H1 (cell line): ENCODE measurements around the gene PDE4B. TPM values are rescaled to one million over a fixed set of nuclear protein-coding genes. Genes with fewer than 3 reads are reported as not detected.
A peak's percentile ranks its signal among the peaks of the same experiment; 100 is the strongest.

Experiments used
- CTCF ChIA-PET: fragments of 300-600 bp; sonication (Branson Sonifier 250); formaldehyde crosslinking; loops from one replicate; lab custom pipeline; 2021; ENCODE audit not compliant: partially characterized antibody; lab: Charles Lee
- POLR2A ChIA-PET: fragments of 300-600 bp; sonication (Branson Sonifier 250); formaldehyde crosslinking; loops from one replicate; lab custom pipeline; 2021; ENCODE audit warnings: inconsistent platforms; ENCODE audit not compliant: partially characterized antibody; lab: Charles Lee
- DNase-seq, 2 experiments: peaks; one replicate each; pipeline versions ENCODE4 v3.0.0 to v3.0.0-alpha.2; 2010 to 2022; ENCODE audit warnings: low spot score in 2 of 2, low read depth in 1 of 2, mixed read lengths in 1 of 2
- FAIRE-seq: peaks from 2 replicates; lab custom pipeline; 2011; peaks lifted over from hg19 to GRCh38; lab: Jason Lieb, UNC
- H2AFZ ChIP-seq: 2 replicates; pipeline ENCODE4 v1.8.1; 2012; ENCODE audit warnings: low read length, inconsistent platforms
- H2AK5ac ChIP-seq: 2 replicates; pipeline ENCODE4 v1.6.1; 2013; ENCODE audit warnings: low read depth, low read length
- H2BK120ac ChIP-seq: replicated peaks from 2 replicates; pipeline ENCODE3; 2013; ENCODE audit warnings: low read depth, low read length, inconsistent platforms
- H2BK12ac ChIP-seq: 2 replicates; pipeline ENCODE4 v1.6.1; 2013; ENCODE audit warnings: low read depth, low read length
- H2BK15ac ChIP-seq: 2 replicates; pipeline ENCODE4 v1.6.1; 2013; ENCODE audit warnings: low read length
- H2BK20ac ChIP-seq: 2 replicates; pipeline ENCODE4 v1.6.1; 2013; ENCODE audit warnings: low read length
- H2BK5ac ChIP-seq: 2 replicates; pipeline ENCODE4 v1.6.1; 2013; ENCODE audit warnings: low read depth, low read length
- H3K14ac ChIP-seq: 2 replicates; pipeline ENCODE4 v1.6.1; 2013; ENCODE audit warnings: inconsistent platforms; ENCODE audit not compliant: insufficient read length
- H3K18ac ChIP-seq: 2 replicates; pipeline ENCODE4 v1.6.1; 2013; ENCODE audit warnings: low read length; ENCODE audit errors: extremely low read depth
- H3K23ac ChIP-seq: 2 replicates; pipeline ENCODE4 v1.6.1; 2013; ENCODE audit warnings: inconsistent platforms; ENCODE audit not compliant: insufficient read length
- H3K23me2 ChIP-seq: 2 replicates; pipeline ENCODE4 v1.6.1; 2013; ENCODE audit warnings: low read depth, low read length
- H3K27ac ChIP-seq: 2 replicates; pipeline ENCODE4 v1.6.1; 2011; ENCODE audit warnings: low read depth, low read length, inconsistent platforms
- H3K27me3 ChIP-seq, 4 experiments: replicated peaks in 1 of 4; 1 replicate in 1 of 4; 2 replicates in 3 of 4; pipeline versions ENCODE4 v1.6.1 to v1.8.1; 2011 to 2013; ENCODE audit warnings: low read length in 3 of 4, mild to moderate bottlenecking in 3 of 4, inconsistent platforms in 2 of 4, mixed read lengths in 2 of 4, moderate library complexity in 1 of 4; ENCODE audit not compliant: control insufficient read depth in 3 of 4, insufficient read depth in 3 of 4; ENCODE audit errors: extremely low read depth in 1 of 4
- H3K36me3 ChIP-seq, 4 experiments: 2 replicates each; pipeline versions ENCODE4 v1.6.1 to v1.8.1; 2011 to 2013; ENCODE audit warnings: mild to moderate bottlenecking in 4 of 4, low read length in 3 of 4, moderate library complexity in 2 of 4, control low read depth in 1 of 4, inconsistent platforms in 1 of 4; ENCODE audit not compliant: insufficient read depth in 4 of 4, control insufficient read depth in 2 of 4
- H3K4ac ChIP-seq: replicated peaks from 2 replicates; pipeline ENCODE3; 2013; ENCODE audit warnings: low read length, low read depth, mixed read lengths, inconsistent platforms; ENCODE audit not compliant: insufficient read length
- H3K4me1 ChIP-seq, 4 experiments: replicated peaks in 1 of 4; 1 replicate in 1 of 4; 2 replicates in 3 of 4; pipeline versions ENCODE4 v1.6.1 to v1.8.1; 2011 to 2013; ENCODE audit warnings: low read length in 3 of 4, inconsistent platforms in 2 of 4, mixed read lengths in 1 of 4; ENCODE audit not compliant: insufficient read depth in 4 of 4, control insufficient read depth in 3 of 4
- H3K4me2 ChIP-seq, 2 experiments: 2 replicates each; pipeline versions ENCODE4 v1.6.1 to v1.8.1; 2011 to 2013; ENCODE audit warnings: low read depth in 2 of 2, low read length in 2 of 2, control low read depth in 1 of 2, inconsistent platforms in 1 of 2, mild to moderate bottlenecking in 1 of 2; ENCODE audit not compliant: insufficient read depth in 1 of 2
- H3K4me3 ChIP-seq, 4 experiments: fragments of 200-600, 300-600 bp in 1 of 4; sonication (generic), shearing (Covaris generic), sonication (Bioruptor Twin) in 1 of 4; 2 replicates each; pipeline versions ENCODE4 v1.5.1 to v1.8.1; 2011 to 2016; ENCODE audit warnings: low read length in 4 of 4, low read depth in 3 of 4, control low read depth in 2 of 4, inconsistent platforms in 2 of 4, mild to moderate bottlenecking in 2 of 4, mixed read lengths in 1 of 4, moderate library complexity in 1 of 4; ENCODE audit not compliant: insufficient read depth in 2 of 4; ENCODE audit errors: extremely low read depth in 1 of 4
- H3K56ac ChIP-seq: replicated peaks from 2 replicates; pipeline ENCODE3; 2013; ENCODE audit warnings: low read depth, mild to moderate bottlenecking, mixed read lengths, low read length, inconsistent platforms; ENCODE audit not compliant: insufficient read length
- H3K79me1 ChIP-seq: 2 replicates; pipeline ENCODE4 v1.6.1; 2013; ENCODE audit warnings: low read depth, low read length, control low read depth
- H3K79me2 ChIP-seq, 2 experiments: 2 replicates each; pipeline versions ENCODE4 v1.6.1 to v1.8.1; 2012 to 2013; ENCODE audit warnings: low read length in 2 of 2, mild to moderate bottlenecking in 2 of 2, inconsistent platforms in 1 of 2; ENCODE audit not compliant: insufficient read depth in 2 of 2, control insufficient read depth in 1 of 2
- H3K9ac ChIP-seq, 4 experiments: replicated peaks in 1 of 4; 1 replicate in 1 of 4; 2 replicates in 3 of 4; pipeline versions ENCODE4 v1.6.1 to v1.8.1; 2011 to 2013; ENCODE audit warnings: low read depth in 3 of 4, low read length in 3 of 4, control low read depth in 2 of 4, mild to moderate bottlenecking in 2 of 4, moderate library complexity in 2 of 4, inconsistent platforms in 1 of 4; ENCODE audit errors: extremely low read depth in 1 of 4
- H3K9me3 ChIP-seq, 2 experiments: 2 replicates each; pipeline versions ENCODE4 v1.6.1 to v1.8.1; 2012 to 2013; ENCODE audit warnings: mild to moderate bottlenecking in 2 of 2, moderate library complexity in 2 of 2, control low read depth in 1 of 2, inconsistent platforms in 1 of 2, low read depth in 1 of 2, low read length in 1 of 2, mixed read lengths in 1 of 2; ENCODE audit not compliant: insufficient read depth in 2 of 2
- H4K20me1 ChIP-seq, 2 experiments: replicated peaks in 1 of 2; 2 replicates each; pipeline versions ENCODE3 to v1.8.1; 2011 to 2013; ENCODE audit warnings: inconsistent platforms in 2 of 2, low read length in 2 of 2, mild to moderate bottlenecking in 1 of 2; ENCODE audit not compliant: insufficient read depth in 2 of 2, control insufficient read depth in 1 of 2
- H4K5ac ChIP-seq: 2 replicates; pipeline ENCODE4 v1.6.1; 2013; ENCODE audit warnings: low read length, low read depth, mixed read lengths, inconsistent platforms; ENCODE audit not compliant: insufficient read length
- H4K8ac ChIP-seq: 2 replicates; pipeline ENCODE4 v1.8.0; 2013; ENCODE audit warnings: mild to moderate bottlenecking, moderate library complexity, low read length, inconsistent platforms; ENCODE audit not compliant: insufficient read depth; ENCODE audit errors: extremely low read depth
- H4K91ac ChIP-seq: replicated peaks from 2 replicates; pipeline ENCODE3; 2013; ENCODE audit warnings: low read length, mixed read lengths, inconsistent platforms; ENCODE audit not compliant: insufficient read length
- BACH1 ChIP-seq: IDR thresholded peaks from 2 replicates; pipeline ENCODE4 v1.6.1; 2012; ENCODE audit warnings: low read length, improper control_type of control experiment
- EZH2 ChIP-seq: fragments of 200-600 bp; sonication (generic); IDR thresholded peaks from 2 replicates; pipeline ENCODE4 v1.7.1; 2012; ENCODE audit warnings: low read depth, mild to moderate bottlenecking, moderate library complexity, low read length, inconsistent platforms; ENCODE audit not compliant: severe bottlenecking
- JUND ChIP-seq: IDR thresholded peaks from 2 replicates; pipeline ENCODE4 v1.6.1; 2011; ENCODE audit warnings: mild to moderate bottlenecking, improper control_type of control experiment, low read length
- KDM1A ChIP-seq: fragments of 200-600, 300-600 bp; sonication (generic); IDR thresholded peaks from 2 replicates; pipeline ENCODE4 v1.7.1; 2016; ENCODE audit warnings: mild to moderate bottlenecking, low read length, borderline replicate concordance
- RAD21 ChIP-seq, 2 experiments: IDR thresholded peaks in 1 of 2; conservative IDR thresholded peaks in 1 of 2; 2 replicates each; pipeline ENCODE4 v1.6.1; 2011; ENCODE audit warnings: low read depth in 2 of 2, low read length in 2 of 2, improper control_type of control experiment in 1 of 2, inconsistent platforms in 1 of 2, mild to moderate bottlenecking in 1 of 2, moderate library complexity in 1 of 2
- SP1 ChIP-seq: IDR thresholded peaks from 2 replicates; pipeline ENCODE4 v1.6.1; 2011; ENCODE audit warnings: low read depth, low read length
- SP4 ChIP-seq: IDR thresholded peaks from 2 replicates; pipeline ENCODE4 v1.6.1; 2012; ENCODE audit warnings: low read length, inconsistent platforms
- SRF ChIP-seq: IDR thresholded peaks from 2 replicates; pipeline ENCODE4 v1.6.1; 2011; ENCODE audit warnings: mild to moderate bottlenecking, low read depth, low read length, moderate library complexity
- ZNF274 ChIP-seq: IDR thresholded peaks from 2 replicates; pipeline ENCODE4 v1.7.0; 2012; ENCODE audit warnings: low read length, borderline replicate concordance; ENCODE audit errors: extremely low read depth
- WGBS, 2 experiments: shearing (Covaris generic) in 1 of 2; methylation state at CpG; one replicate each; pipeline versions ENCODE4 v1.1.6 to v1.1.7; 2013 to 2015; ENCODE audit warnings: low lambda C conversion rate in 2 of 2, mixed read lengths in 2 of 2, inconsistent platforms in 1 of 2, low coverage in 1 of 2, missing lambda C conversion rate in 1 of 2; ENCODE audit not compliant: insufficient replicate concordance in 2 of 2, insufficient coverage in 1 of 2, insufficient read length in 1 of 2; ENCODE audit errors: extremely low coverage in 1 of 2, missing lambda C conversion rate in 1 of 2; 5-methylcytosine and 5-hydroxymethylcytosine counted together
- polyA plus RNA-seq, 7 experiments: library from polyadenylated mRNA; depleted of rRNA in 3 of 7; stranded (reverse) in 5 of 7; unstranded in 2 of 7; fragments of >200 nt in 5 of 7; fragments of 200-250 nt in 2 of 7; gene quantifications; 1 replicate in 5 of 7; 2 replicates in 1 of 7; 4 replicates in 1 of 7; pipeline versions ENCODE4 v1.2.1 to v1.2.3, GENCODE V29; 2011 to 2013; ENCODE audit warnings: missing spikeins in 2 of 7, mixed read lengths in 2 of 7
- total RNA-seq: library from RNA; stranded (reverse); fragmentation: NEBNext Ultra II Directional; extraction: Animal tissue kit (Norgen Biotek cat#: 25700); gene quantifications from 2 replicates; pipeline ENCODE4 v1.2.1, GENCODE V29; 2021
- TF ChIP-seq, protein P1 (sequence below), 3 experiments: IDR thresholded peaks; 1 replicate in 2 of 3; 2 replicates in 1 of 3; pipeline versions ENCODE4 v1.5.1 to v1.6.1; 2011; ENCODE audit warnings: low read length in 3 of 3, mild to moderate bottlenecking in 3 of 3, inconsistent platforms in 2 of 3, low read depth in 1 of 3, moderate library complexity in 1 of 3; ENCODE audit not compliant: insufficient read depth in 1 of 3; ENCODE audit errors: control extremely low read depth in 1 of 3

Gene PDE4B
- total and polyA plus RNA-seq, 2 of the 8 experiments (the other 6 are each of a cell fraction or from before 2014, with no cell fraction given): 5.0 to 15.1 TPM

DNA sequence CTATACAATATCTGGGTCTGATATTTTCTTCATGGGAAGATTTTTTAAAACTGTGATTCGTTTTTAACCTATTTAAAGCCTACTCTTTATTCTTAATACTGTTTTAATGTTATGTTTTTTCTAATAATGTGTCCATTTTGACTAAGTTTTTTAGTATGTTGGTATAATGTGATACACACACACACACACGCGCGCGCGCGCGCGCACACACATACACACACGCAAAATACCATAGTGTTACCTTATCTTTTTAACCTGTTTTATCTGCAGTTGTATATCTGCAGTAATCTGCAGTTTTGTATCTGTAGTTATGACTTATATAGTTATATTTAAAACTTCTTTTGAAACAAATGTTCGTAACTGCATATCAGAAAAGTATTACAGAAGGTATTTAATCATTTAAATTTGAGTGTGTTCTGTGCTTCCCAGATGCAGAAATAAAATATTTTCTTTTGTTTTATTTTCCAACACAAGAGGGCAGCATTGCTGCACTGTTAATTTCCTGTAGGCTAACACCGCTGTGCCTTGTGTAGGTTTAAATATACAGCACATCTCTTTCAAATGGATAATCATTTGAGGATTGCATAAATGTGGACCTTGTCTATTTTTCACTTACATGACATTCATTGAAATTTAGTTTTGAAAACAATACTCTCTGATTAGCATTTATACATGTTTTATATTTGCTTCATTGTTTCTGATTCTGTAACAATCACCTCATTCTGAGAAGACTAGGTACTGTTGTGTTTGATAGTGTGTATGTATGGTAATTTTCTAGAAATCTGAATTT is 166.1 kb downstream of the PDE4B start:
- no peak overlapping the region for H3K27ac ChIP-seq
- H3K23me2 ChIP-seq: no peaks in the 10 kb centered on the region
- H3K36me3 ChIP-seq: no peaks in the 10 kb centered on the region
- no peak overlapping the region for H3K4me2 ChIP-seq
- H2BK120ac ChIP-seq: no peak overlapping the region
- no peak overlapping the region for H2AFZ ChIP-seq
- no peak overlapping the region for H2BK5ac ChIP-seq
- H3K4ac ChIP-seq: no peak overlapping the region
- no peaks in the 10 kb centered on the region for H3K79me2 ChIP-seq
- no peak overlapping the region for H3K4me3 ChIP-seq
- H4K8ac ChIP-seq: no peak overlapping the region
- 64% methylated on average over 12 of the region's 12 CpGs; no CpG with 5 or more reads in 1 of the 2 experiments for WGBS, 2 experiments
- no peaks in the 10 kb centered on the region for H3K79me1 ChIP-seq
- no peak overlapping the region for H3K14ac ChIP-seq
- no peaks in the 10 kb centered on the region for H3K9me3 ChIP-seq
- H3K23ac ChIP-seq: no peak overlapping the region
- POLR2A ChIA-PET: no interaction called here
- no peak overlapping the region for H2BK20ac ChIP-seq
- FAIRE-seq (no peak), DNase-seq (no peak)
- no peak overlapping the region for H3K9ac ChIP-seq
- H4K20me1 ChIP-seq: no peaks in the 10 kb centered on the region
- H4K5ac ChIP-seq: no peak overlapping the region
- H2BK15ac ChIP-seq: no peak overlapping the region
- H2BK12ac ChIP-seq: no peak overlapping the region
- no peaks in the 10 kb centered on the region for H3K4me1 ChIP-seq
- no peak overlapping the region for H3K18ac ChIP-seq
- H2AK5ac ChIP-seq: no peak overlapping the region
- CTCF ChIA-PET: interaction anchor here (0.6 to 8.1 kb wide), 23 partner anchors 10 to 552 kb away, joined by 3 to 204 read pairs (median 4); partner anchors contain the start of gene PDE4B
- H4K91ac ChIP-seq: no peak overlapping the region
- no peaks in the 10 kb centered on the region for H3K27me3 ChIP-seq
- H3K56ac ChIP-seq: no peak overlapping the region
- TF ChIP-seq SP1: no peak
- no peak for TF ChIP-seq ZNF274
- peak; percentile 90 to 92 for TF ChIP-seq RAD21 (IDR thresholded peaks at IDR 0.05 in 1 of 2, conservative IDR thresholded peaks at IDR 0.05 in 1 of 2; ENCODE audit: low read depth in 2 of 2, low read length in 2 of 2)
- no peak for TF ChIP-seq SRF
- TF ChIP-seq KDM1A: no peak
- no peak for TF ChIP-seq SP4
- TF ChIP-seq, protein P1, sequence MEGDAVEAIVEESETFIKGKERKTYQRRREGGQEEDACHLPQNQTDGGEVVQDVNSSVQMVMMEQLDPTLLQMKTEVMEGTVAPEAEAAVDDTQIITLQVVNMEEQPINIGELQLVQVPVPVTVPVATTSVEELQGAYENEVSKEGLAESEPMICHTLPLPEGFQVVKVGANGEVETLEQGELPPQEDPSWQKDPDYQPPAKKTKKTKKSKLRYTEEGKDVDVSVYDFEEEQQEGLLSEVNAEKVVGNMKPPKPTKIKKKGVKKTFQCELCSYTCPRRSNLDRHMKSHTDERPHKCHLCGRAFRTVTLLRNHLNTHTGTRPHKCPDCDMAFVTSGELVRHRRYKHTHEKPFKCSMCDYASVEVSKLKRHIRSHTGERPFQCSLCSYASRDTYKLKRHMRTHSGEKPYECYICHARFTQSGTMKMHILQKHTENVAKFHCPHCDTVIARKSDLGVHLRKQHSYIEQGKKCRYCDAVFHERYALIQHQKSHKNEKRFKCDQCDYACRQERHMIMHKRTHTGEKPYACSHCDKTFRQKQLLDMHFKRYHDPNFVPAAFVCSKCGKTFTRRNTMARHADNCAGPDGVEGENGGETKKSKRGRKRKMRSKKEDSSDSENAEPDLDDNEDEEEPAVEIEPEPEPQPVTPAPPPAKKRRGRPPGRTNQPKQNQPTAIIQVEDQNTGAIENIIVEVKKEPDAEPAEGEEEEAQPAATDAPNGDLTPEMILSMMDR (IDR thresholded peaks at IDR 0.05; ENCODE audit: control extremely low read depth in 1 of 3, insufficient read depth in 1 of 3, low read depth in 1 of 3, low read length in 3 of 3): peak in 2 of 3 experiments; percentile 47 to 69; a peak in 3 of 4 replicates
- no peak for TF ChIP-seq EZH2
- TF ChIP-seq BACH1: no peak
- TF ChIP-seq JUND: no peak
